Mesenchymal stem cell (in vitro differentiated cells and primary cell): ENCODE measurements around the gene LDLR.
"Not testable (repeated sequence)": the region's sequence is repeated elsewhere in the genome, so short reads cannot be mapped to it uniquely, and the experiment has no call there.

ENCODE experiments used
- DNase-seq: peaks from one replicate; pipeline ENCODE4 v3.0.0-alpha.2; 2013
- H2AFZ ChIP-seq: one replicate; pipeline ENCODE4 v1.6.1; 2013; ENCODE audit warnings: low read depth, mild to moderate bottlenecking, control low read depth, inconsistent platforms, low read length, moderate library complexity
- H2AK5ac ChIP-seq: 2 replicates; pipeline ENCODE4 v1.6.1; 2013; ENCODE audit warnings: low read length, moderate library complexity, mild to moderate bottlenecking, inconsistent platforms; ENCODE audit not compliant: severe bottlenecking
- H2BK120ac ChIP-seq: one replicate; pipeline ENCODE4 v1.6.1; 2013; ENCODE audit warnings: low read depth, mild to moderate bottlenecking, inconsistent platforms, low read length, moderate library complexity
- H2BK12ac ChIP-seq, 2 experiments: one replicate each; pipeline ENCODE4 v1.6.1; 2013; ENCODE audit warnings: inconsistent platforms in 2 of 2, low read length in 2 of 2, mild to moderate bottlenecking in 2 of 2, moderate library complexity in 2 of 2, control low read depth in 1 of 2
- H2BK15ac ChIP-seq: one replicate; pipeline ENCODE4 v1.6.1; 2013; ENCODE audit warnings: mild to moderate bottlenecking, low read depth, inconsistent platforms; ENCODE audit not compliant: poor library complexity, severe bottlenecking
- H2BK5ac ChIP-seq: 2 replicates; pipeline ENCODE4 v1.6.1; 2013; ENCODE audit warnings: low read depth, mild to moderate bottlenecking, low read length, control low read depth, inconsistent platforms; ENCODE audit not compliant: poor library complexity, severe bottlenecking
- H3K14ac ChIP-seq, 2 experiments: one replicate each; pipeline ENCODE4 v1.6.1; 2013; ENCODE audit warnings: inconsistent platforms in 2 of 2, low read length in 2 of 2, control low read depth in 1 of 2, mild to moderate bottlenecking in 1 of 2, moderate library complexity in 1 of 2
- H3K18ac ChIP-seq, 2 experiments: one replicate each; pipeline ENCODE4 v1.6.1; 2013; ENCODE audit warnings: inconsistent platforms in 2 of 2, low read length in 2 of 2, control low read depth in 1 of 2, low read depth in 1 of 2, mild to moderate bottlenecking in 1 of 2
- H3K23ac ChIP-seq, 2 experiments: one replicate each; pipeline ENCODE4 v1.6.1; 2013; ENCODE audit warnings: inconsistent platforms in 2 of 2, low read length in 2 of 2, mild to moderate bottlenecking in 2 of 2, moderate library complexity in 2 of 2, control low read depth in 1 of 2
- H3K27ac ChIP-seq: 2 replicates; pipeline ENCODE4 v1.5.1; 2013; ENCODE audit warnings: mild to moderate bottlenecking, moderate library complexity, low read length, control low read depth, inconsistent platforms; ENCODE audit not compliant: poor library complexity, severe bottlenecking
- H3K27me3 ChIP-seq, 2 experiments: 2 replicates each; pipeline versions ENCODE4 v1.6.1 to v1.7.0; 2013; ENCODE audit warnings: low read length in 2 of 2, mild to moderate bottlenecking in 2 of 2, moderate library complexity in 2 of 2, control low read depth in 1 of 2, inconsistent platforms in 1 of 2; ENCODE audit not compliant: control insufficient read depth in 1 of 2, insufficient read depth in 1 of 2
- H3K36me3 ChIP-seq, 2 experiments: 2 replicates each; pipeline versions ENCODE4 v1.6.1 to v1.7.0; 2013; ENCODE audit warnings: low read length in 2 of 2, control low read depth in 1 of 2, inconsistent platforms in 1 of 2, low read depth in 1 of 2, mild to moderate bottlenecking in 1 of 2; ENCODE audit not compliant: insufficient read depth in 2 of 2, control insufficient read depth in 1 of 2
- H3K4ac ChIP-seq, 2 experiments: one replicate each; pipeline ENCODE4 v1.6.1; 2013; ENCODE audit warnings: inconsistent platforms in 2 of 2, low read length in 2 of 2, mild to moderate bottlenecking in 2 of 2, moderate library complexity in 2 of 2, control low read depth in 1 of 2, low read depth in 1 of 2
- H3K4me1 ChIP-seq: 2 replicates; pipeline ENCODE4 v1.6.1; 2013; ENCODE audit warnings: low read depth, low read length, control low read depth; ENCODE audit not compliant: control insufficient read depth, insufficient read depth
- H3K4me2 ChIP-seq: 2 replicates; pipeline ENCODE4 v1.6.1; 2013; ENCODE audit warnings: low read length, mild to moderate bottlenecking, inconsistent platforms; ENCODE audit not compliant: poor library complexity, severe bottlenecking
- H3K4me3 ChIP-seq, 2 experiments: 2 replicates each; pipeline versions ENCODE4 v1.5.1 to v1.7.0; 2013; ENCODE audit warnings: low read length in 2 of 2, mild to moderate bottlenecking in 2 of 2, control low read depth in 1 of 2, low read depth in 1 of 2; ENCODE audit not compliant: insufficient read depth in 1 of 2
- H3K79me1 ChIP-seq: replicated peaks from 2 replicates; pipeline ENCODE4 v1.6.1; 2013; ENCODE audit warnings: mild to moderate bottlenecking, control low read depth, low read length, inconsistent platforms; ENCODE audit not compliant: poor library complexity, severe bottlenecking
- H3K9ac ChIP-seq: 2 replicates; pipeline ENCODE4 v1.7.0; 2013; ENCODE audit warnings: mild to moderate bottlenecking, low read length, moderate library complexity
- H3K9me3 ChIP-seq: 2 replicates; pipeline ENCODE4 v1.7.0; 2013; ENCODE audit warnings: mild to moderate bottlenecking, low read length; ENCODE audit not compliant: control insufficient read depth
- H4K8ac ChIP-seq: one replicate; pipeline ENCODE4 v1.6.1; 2013; ENCODE audit warnings: inconsistent platforms, mild to moderate bottlenecking, low read length, moderate library complexity
- H4K91ac ChIP-seq: one replicate; pipeline ENCODE4 v1.6.1; 2013; ENCODE audit warnings: mild to moderate bottlenecking, low read length, inconsistent platforms
- WGBS: methylation state at CpG from one replicate; pipeline ENCODE4 v1.1.7; 2013; ENCODE audit warnings: mixed read lengths; 5-methylcytosine and 5-hydroxymethylcytosine counted together

The LDLR gene

DNA sequence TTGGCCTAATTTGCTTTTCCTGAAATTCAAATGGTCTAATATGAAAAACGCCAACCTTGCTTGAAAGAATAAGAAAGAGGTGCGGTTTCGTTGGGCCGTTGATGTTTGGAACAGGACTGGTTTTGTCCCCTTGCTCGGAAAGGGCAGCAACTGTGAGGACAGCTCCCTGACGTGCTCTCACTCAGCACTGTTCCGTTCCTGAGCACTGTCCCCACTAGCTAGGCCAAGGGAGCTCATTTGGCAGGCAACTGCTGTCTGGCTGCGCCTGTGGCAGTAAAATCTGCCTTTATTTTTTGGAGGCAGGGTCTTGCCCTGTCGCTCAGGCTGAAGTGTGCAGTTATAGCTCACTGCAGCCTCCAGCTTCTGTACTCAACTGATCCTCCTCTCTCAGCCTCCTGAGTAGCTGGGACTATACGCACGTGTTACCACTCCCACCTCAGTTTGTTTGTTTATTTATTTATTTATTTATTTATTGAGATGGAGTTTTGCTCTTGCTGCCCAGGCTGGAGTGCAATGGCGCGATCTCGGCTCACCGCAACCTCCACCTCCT lies 4.5 kb downstream of the LDLR start:
- 94% methylated on average over 13 of the region's 15 CpGs for WGBS
- Histone ChIP-seq H3K36me3 (peaks cover 16 to 64% of the 10 kb centered on the region in 2 experiments), H3K4me1 (peaks cover 18% of the 10 kb centered on the region), H2AK5ac (peak overlapping the region; percentile 90), H3K4ac (no peak overlapping the region), H2BK120ac (no peak overlapping the region), H2AFZ (no peak overlapping the region), H3K9ac (peak overlapping the region; percentile 100), H3K79me1 (no peaks in the 10 kb centered on the region), H3K9me3 (no peaks in the 10 kb centered on the region), H3K27ac (peak overlapping the region; percentile 24), H2BK12ac (peak overlapping the region in 1 of 2 experiments; percentile 47), H3K23ac (peak overlapping the region in 1 of 2 experiments; percentile 50), H3K4me3 (no peak overlapping the region), H4K8ac (peak overlapping the region; percentile 66), H3K4me2 (no peak overlapping the region), H3K27me3 (no peaks in the 10 kb centered on the region), H3K14ac (no peak overlapping the region), H4K91ac (no peak overlapping the region), H2BK5ac (no peak overlapping the region), H3K18ac (peak overlapping the region in 1 of 2 experiments; percentile 68), H2BK15ac (no peak overlapping the region)
- DNase-seq = no peak

DNA sequence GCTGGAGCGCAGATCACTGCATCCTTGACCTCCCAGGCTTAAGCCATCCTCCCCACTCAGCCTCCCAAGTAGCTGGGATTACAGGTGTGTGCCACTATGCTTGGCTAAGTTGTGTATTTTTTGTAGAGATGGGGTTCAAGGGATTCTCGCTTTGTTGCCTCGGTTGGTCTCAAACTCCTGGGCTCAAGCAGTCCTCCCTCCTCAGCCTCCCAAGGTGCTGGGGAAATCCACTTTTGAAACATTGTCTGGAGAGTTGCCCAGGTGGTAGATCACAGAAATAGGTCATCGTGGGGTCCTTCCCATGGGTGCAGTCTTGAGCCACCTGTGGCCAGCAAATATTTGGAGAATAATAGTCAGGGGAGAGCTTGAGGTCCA lies 5.2 kb downstream of the LDLR start:
- H2BK12ac ChIP-seq = no peak overlapping the region
- H3K79me1 ChIP-seq = no peaks in the 10 kb centered on the region
- peaks cover 18% of the 10 kb centered on the region for H3K4me1 ChIP-seq
- no peak overlapping the region for H3K4me2 ChIP-seq
- H2BK120ac ChIP-seq = no peak overlapping the region
- H3K4me3 ChIP-seq = peak overlapping the region in 1 of 2 experiments; percentile 38
- H3K27me3 ChIP-seq = no peaks in the 10 kb centered on the region
- peak overlapping the region; percentile 97 for H2AK5ac ChIP-seq
- H4K8ac ChIP-seq = peak overlapping the region; percentile 19
- peak overlapping the region; percentile 85 for H3K27ac ChIP-seq
- H2AFZ ChIP-seq = no peak overlapping the region
- H3K4ac ChIP-seq = no peak overlapping the region
- no peak overlapping the region for H4K91ac ChIP-seq
- no peak overlapping the region for H3K14ac ChIP-seq
- no peak overlapping the region for H3K23ac ChIP-seq
- peaks cover 18 to 71% of the 10 kb centered on the region in 2 experiments for H3K36me3 ChIP-seq
- H2BK15ac ChIP-seq = peak overlapping the region; percentile 19
- H3K9ac ChIP-seq = peak overlapping the region; percentile 69
- no peak for DNase-seq
- H3K9me3 ChIP-seq = no peaks in the 10 kb centered on the region
- WGBS = 83% methylated on average over 4 of the region's 4 CpGs
- no peak overlapping the region for H2BK5ac ChIP-seq
- H3K18ac ChIP-seq = peak overlapping the region in 1 of 2 experiments; percentile 9

GRCh38 chr19:11096210-11096841 lies 7.1 kb downstream of the LDLR start:
- H3K4ac ChIP-seq = peak overlapping the region in 1 of 2 experiments; percentile 2
- H2BK12ac ChIP-seq = no peak overlapping the region
- H3K18ac ChIP-seq = no peak overlapping the region
- H4K91ac ChIP-seq = no peak overlapping the region
- peak overlapping the region; percentile 69 for H3K9ac ChIP-seq
- H3K14ac ChIP-seq = no peak overlapping the region
- no peak overlapping the region for H2BK15ac ChIP-seq
- no peak overlapping the region for H2BK120ac ChIP-seq
- peak overlapping the region; percentile 4 for H2BK5ac ChIP-seq
- no peak overlapping the region for H2AFZ ChIP-seq
- peak overlapping the region; percentile 85 for H3K27ac ChIP-seq
- H3K79me1 ChIP-seq = no peaks in the 10 kb centered on the region
- peaks cover 20% of the 10 kb centered on the region for H3K4me1 ChIP-seq
- H3K36me3 ChIP-seq = peaks cover 26 to 83% of the 10 kb centered on the region in 2 experiments
- no peak overlapping the region for H3K23ac ChIP-seq
- no peak overlapping the region for H4K8ac ChIP-seq
- H3K9me3 ChIP-seq = no peaks in the 10 kb centered on the region
- peak overlapping the region; percentile 2 for H3K4me2 ChIP-seq
- 73% methylated on average over 6 of the region's 10 CpGs for WGBS
- H3K4me3 ChIP-seq = peak overlapping the region in 1 of 2 experiments; percentile 36
- peak overlapping the region; percentile 1 for H2AK5ac ChIP-seq
- DNase-seq = no peak
- no peaks in the 10 kb centered on the region for H3K27me3 ChIP-seq

- H3K23ac ChIP-seq, H4K91ac ChIP-seq, H2BK5ac ChIP-seq, H3K4me3 ChIP-seq, H2AFZ ChIP-seq, H2BK120ac ChIP-seq, H3K9me3 ChIP-seq, H3K4ac ChIP-seq, DNase-seq, H3K18ac ChIP-seq, H2BK15ac ChIP-seq, H3K27me3 ChIP-seq, H2BK12ac ChIP-seq, H3K4me2 ChIP-seq, H3K79me1 ChIP-seq, H3K14ac ChIP-seq: not testable (repeated sequence)
- WGBS = 98% methylated on average over 6 of the region's 6 CpGs
- H3K27ac ChIP-seq = peak overlapping the region; percentile 85
- peak overlapping the region; percentile 74 for H2AK5ac ChIP-seq
- H3K9ac ChIP-seq = peak overlapping the region; percentile 32
- peaks cover 20% of the 10 kb centered on the region for H3K4me1 ChIP-seq
- H4K8ac ChIP-seq = peak overlapping the region; percentile 41
- peaks cover 30 to 86% of the 10 kb centered on the region in 2 experiments for H3K36me3 ChIP-seq
These were observed 8.1 kb downstream of the LDLR start for GRCh38 chr19:11097367-11097766.
